Suprapubic skin (tissue), 4 donors: ENCODE results near the gene GRIP2.

ENCODE experiments used
- POLR2A ChIP-seq, 2 donors: fragments of 450-650 bp; IDR thresholded peaks; one replicate each; pipeline ENCODE4 v1.6.1; 2017; ENCODE audit warnings: antibody characterized with exemption in 2 of 2, mild to moderate bottlenecking in 2 of 2, moderate library complexity in 2 of 2
- POLR2AphosphoS5 ChIP-seq, 3 donors: sonication (generic); formaldehyde crosslinking; IDR thresholded peaks; one replicate each; pipeline ENCODE4 v1.6.1; 2017; ENCODE audit warnings: antibody characterized with exemption in 3 of 3
- TF ChIP-seq, protein P1 (sequence below), 2 donors: fragments of 200-600 bp in 1 of 2; fragments of 450-650 bp in 1 of 2; sonication (generic) in 1 of 2; IDR thresholded peaks; one replicate each; pipeline ENCODE4 v1.5.1; 2016 to 2019; ENCODE audit warnings: antibody characterized with exemption in 2 of 2, mild to moderate bottlenecking in 1 of 2, moderate library complexity in 1 of 2

DNA sequence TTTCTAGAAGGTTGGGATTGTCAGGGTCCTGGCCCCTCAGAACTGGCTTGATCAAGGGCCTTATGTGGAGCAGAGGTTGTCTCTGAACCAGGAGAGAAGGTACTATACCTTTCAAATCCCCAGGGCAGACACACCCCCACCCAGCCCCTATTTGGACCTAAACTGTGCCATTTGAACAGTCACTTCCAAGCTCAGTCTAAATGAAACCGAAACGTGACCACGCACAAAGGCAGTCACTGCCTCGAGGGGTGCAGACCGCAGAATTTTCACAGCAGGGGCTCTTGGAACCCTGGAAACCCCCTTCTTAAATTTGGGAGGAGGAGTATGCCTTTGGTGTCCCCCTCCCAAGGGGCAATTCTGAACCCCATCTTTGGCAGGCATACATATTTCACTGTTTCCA is 53.7 kb downstream of the GRIP2 start:
- TF ChIP-seq, protein P1, sequence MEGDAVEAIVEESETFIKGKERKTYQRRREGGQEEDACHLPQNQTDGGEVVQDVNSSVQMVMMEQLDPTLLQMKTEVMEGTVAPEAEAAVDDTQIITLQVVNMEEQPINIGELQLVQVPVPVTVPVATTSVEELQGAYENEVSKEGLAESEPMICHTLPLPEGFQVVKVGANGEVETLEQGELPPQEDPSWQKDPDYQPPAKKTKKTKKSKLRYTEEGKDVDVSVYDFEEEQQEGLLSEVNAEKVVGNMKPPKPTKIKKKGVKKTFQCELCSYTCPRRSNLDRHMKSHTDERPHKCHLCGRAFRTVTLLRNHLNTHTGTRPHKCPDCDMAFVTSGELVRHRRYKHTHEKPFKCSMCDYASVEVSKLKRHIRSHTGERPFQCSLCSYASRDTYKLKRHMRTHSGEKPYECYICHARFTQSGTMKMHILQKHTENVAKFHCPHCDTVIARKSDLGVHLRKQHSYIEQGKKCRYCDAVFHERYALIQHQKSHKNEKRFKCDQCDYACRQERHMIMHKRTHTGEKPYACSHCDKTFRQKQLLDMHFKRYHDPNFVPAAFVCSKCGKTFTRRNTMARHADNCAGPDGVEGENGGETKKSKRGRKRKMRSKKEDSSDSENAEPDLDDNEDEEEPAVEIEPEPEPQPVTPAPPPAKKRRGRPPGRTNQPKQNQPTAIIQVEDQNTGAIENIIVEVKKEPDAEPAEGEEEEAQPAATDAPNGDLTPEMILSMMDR (IDR thresholded peaks at IDR 0.05): no peak
- TF ChIP-seq POLR2AphosphoS5 (IDR thresholded peaks at IDR 0.05) (no peak), POLR2A (IDR thresholded peaks at IDR 0.05) (no peak)
